HG02571 (cell line): Measurements from ENCODE around the gene MMP17.

Experiments used
- ATAC-seq: cut with Tn5 transposase; IDR thresholded peaks from one replicate; pipeline ENCODE4 v1.9.1; 2021; ENCODE audit warnings: mild to moderate bottlenecking, moderate library complexity; ENCODE audit not compliant: unreplicated experiment

MMP17 gene

DNA sequence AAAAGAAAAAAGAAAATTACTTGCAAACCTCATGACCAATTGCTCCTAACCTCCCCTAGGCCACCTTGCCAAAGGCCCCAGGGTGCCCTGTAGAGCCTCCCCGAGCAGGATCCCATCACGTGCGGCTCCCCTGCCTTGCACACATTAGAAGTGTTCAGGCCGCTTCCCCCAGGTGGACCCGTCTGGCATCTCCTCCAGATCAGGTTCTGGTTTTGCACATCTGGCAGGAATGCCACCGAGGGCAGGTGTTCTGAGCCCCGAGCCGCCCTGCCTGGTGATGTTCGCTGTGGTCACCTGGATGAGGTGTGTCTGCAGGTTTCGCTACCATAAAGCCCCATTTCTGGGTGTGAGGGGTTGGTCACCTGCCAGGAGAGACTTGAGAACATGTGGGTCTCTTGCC is 19.3 kb downstream of the MMP17 start:
- ATAC-seq = no peak

GRCh38 chr12:131848753-131849152 is 20.6 kb downstream of the MMP17 start:
- ATAC-seq = no peak

- no peak for ATAC-seq
Measured at GRCh38 chr12:131849700-131850553, 21.7 kb downstream of the MMP17 start.

DNA sequence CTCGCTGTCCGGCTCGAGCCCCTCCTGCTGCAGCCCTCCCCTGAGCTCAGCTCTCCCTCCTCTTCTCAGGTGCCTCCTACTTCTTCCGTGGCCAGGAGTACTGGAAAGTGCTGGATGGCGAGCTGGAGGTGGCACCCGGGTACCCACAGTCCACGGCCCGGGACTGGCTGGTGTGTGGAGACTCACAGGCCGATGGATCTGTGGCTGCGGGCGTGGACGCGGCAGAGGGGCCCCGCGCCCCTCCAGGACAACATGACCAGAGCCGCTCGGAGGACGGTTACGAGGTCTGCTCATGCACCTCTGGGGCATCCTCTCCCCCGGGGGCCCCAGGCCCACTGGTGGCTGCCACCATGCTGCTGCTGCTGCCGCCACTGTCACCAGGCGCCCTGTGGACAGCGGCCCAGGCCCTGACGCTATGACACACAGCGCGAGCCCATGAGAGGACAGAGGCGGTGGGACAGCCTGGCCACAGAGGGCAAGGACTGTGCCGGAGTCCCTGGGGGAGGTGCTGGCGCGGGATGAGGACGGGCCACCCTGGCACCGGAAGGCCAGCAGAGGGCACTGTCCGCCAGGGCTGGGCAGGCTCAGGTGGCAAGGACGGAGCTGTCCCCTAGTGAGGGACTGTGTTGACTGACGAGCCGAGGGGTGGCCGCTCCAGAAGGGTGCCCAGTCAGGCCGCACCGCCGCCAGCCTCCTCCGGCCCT is 22.8 kb downstream of the MMP17 start:
- ATAC-seq = no peak

GRCh38 chr12:131851741-131852550 is 23.8 kb downstream of the MMP17 start:
- ATAC-seq = no peak

GRCh38 chr12:131852551-131853299 is 24.5 kb downstream of the MMP17 start:
- ATAC-seq = no peak

- ATAC-seq = no peak
Measured at GRCh38 chr12:131853832-131854797, 25.9 kb downstream of the MMP17 start.

DNA sequence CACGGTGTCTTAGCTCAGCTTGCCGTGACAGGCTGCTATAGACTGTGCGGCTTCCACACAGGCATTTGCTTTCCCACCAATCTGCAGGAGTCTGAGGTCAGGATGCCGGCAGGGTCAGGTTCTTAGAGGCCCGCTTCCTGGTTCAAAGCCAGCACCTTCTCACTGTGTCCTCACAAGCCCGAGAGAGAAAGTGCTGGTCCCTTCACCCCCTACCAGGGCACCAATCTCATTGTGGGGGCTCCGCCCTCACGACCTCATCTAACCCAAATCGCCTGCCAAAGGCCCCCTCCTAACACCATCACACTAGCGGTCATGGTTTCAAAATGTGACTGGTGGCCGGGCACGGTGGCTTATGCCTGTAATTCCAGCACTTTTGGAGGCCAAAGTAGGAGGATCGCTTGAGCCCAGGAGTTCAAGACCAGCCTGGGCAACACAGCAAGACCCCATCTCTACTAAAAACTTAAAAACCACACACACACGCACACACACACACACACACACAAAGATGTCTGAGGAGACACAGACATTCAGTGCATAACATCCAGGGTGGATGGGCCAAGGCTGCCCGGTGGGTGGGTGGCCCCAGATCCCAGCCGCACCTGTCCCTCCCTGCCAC is 26.8 kb downstream of the MMP17 start:
- ATAC-seq = no peak

DNA sequence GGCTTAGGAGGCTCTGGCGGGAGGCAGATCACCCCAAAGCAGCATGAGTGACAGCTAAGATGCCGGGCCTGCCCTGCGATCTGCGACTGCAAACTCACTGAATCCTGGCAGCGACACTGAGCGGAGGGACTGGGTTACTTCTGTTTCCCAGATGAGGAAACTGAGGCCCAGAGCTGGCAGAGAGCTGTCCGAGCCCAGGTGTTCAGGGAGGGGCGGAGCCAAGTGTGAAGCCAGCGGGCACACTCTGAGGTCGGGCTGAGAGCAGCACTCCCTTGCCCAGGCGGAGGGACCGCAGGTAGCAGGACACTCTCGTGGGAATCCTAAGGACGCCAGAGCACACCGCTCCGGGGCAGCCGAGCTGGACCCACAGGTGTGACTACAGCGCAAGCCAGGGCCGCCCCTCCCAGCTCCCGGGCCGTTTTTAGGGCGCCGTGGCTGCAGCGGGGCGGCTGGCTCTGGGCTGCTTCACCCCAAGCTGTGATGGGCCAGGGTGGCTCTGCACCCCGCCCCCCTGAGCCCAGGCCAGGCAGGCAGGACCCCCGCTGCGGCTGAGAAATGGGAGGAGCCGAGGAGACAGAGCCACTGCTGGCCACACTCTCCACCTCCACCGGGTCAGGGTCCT is 27.4 kb downstream of the MMP17 start:
- ATAC-seq = no peak

DNA sequence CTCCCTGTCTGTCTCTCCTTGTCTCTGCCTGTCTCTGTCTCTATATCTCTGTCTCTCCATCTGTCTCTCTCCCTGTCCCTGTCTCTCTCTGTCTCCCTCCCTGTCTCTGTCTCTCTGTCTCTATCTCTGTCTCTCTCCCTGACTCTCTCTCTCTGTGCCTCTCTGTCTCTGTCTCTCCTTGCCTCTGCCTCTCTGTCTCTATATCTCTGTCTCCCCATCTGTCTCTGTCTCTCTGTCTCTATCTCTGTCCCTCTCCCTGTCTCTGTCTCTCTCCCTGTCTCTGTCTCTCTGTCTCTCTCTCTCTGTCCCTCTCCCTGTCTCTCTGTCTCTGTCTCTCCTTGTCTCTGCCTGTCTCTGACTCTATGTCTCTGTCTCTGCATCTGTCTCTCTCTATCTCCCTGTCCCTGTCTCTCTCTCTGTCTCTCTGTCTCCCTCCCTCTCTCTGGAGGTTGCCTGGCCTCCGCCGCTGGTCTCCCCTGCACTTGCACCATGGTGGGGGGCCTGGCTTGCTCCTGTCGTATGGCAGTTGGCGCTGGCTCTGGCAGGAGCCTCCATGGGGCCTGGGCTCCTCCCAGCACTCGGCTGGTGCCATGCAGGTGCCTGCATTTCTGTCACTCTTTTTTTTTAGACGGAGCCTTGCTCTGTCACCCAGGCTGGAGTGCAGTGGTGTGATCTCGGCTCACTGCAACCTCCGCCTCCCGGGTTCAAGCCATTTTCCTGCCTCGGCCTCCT is 28.3 kb downstream of the MMP17 start:
- ATAC-seq = no peak

DNA sequence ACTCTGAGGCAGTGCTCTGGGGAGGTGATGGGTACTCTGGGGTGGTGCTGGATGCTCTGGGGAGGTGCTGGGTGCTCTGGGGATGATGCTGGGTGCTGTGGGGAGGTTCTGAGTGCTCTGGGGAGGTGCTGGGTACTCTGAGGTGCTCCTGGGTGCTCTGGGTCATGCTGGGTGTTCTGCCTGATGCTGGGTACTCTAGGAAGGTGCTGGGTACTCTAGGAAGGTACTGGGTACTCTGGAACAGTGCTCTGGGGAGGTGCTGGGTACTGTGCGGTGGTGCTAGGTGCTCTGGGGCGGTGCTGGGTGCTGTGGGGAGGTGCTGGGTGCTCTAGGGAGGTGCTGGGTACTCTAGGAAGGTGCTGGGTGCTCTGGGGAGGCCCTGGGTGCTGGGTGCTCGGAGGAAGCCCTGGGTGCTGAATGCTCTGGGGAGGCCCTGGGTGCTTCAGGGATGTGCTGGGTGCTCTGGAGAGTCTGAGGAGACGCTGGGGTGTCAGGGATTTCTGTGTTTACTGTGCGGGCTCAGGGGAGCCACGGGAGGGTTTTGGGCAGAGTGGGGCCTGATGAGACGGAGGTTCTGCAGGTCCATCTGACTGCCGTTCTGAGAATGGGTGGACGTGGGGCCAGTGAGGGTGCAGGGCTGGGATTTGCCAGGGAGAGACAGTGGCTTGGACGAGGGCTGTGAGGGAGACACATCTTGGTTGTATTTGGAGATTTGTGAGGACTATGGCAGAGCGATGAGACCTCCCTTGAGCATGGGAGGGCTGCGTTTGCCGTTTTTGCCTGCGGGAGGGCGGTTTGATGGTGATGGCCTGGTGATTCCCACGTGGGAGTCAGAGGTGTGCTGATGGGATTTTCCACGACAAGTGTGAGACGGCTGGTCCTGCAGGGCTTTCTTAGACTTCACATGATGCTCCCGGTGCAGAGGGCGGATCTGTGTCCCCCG is 30.0 kb downstream of the MMP17 start:
- no peak for ATAC-seq

DNA sequence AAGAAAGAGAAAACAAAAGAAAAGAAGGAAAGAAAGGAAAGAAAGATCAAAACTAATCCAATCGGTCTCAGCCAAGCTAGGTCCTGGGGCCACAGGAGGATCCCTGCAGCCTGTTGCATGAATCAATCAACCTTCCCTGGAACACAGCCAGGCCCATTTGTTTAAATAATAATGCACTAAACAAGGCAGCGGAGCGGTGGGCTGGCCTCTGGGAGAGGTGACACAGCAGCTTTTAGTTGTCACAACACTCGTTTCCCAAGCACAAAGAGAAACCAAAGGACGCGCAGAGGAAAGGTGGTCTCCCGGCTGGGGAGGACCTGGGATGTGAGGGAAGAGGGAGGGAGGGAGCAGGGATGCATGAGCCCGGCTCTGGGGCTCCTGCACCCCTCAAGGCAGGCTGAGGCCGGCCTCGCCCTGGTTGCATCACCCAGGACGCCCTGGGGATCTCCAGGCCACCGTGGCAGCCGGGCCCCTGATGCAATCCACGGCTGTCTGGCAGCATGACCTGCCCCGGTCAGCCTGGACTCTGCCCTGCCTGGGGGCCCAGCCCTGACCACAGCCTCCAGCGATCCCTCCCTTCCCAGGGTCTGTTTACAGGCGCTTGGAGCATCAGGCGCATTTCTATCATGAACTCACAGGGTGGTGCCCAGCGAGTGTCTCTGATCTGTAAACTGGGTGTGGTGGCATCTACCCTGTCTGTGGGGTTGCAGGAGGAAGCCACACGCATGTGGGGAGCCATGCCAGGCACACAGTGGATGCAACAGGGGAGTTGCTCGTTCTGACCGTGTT is 32.5 kb downstream of the MMP17 start:
- ATAC-seq = no peak

- no peak for ATAC-seq
Measured at GRCh38 chr12:131861261-131862083, 33.3 kb downstream of the MMP17 start.

DNA sequence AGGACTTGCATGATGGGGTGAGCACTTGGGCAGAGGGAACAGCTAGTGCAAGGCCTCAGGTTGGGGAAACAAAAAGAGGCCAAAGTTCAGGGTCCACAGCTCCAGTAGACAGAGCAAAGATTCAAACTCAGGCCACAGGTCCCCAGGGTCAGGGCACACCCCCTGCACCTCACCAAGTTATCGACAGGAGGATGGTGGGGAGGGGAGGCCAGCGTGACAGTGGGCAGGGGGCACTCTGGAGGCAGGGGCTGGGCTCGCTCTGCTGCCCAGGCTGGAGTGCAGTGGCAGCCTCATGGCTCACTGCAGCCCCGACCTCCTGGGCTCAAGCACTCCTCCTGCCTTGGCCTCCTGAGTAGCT is 33.9 kb downstream of the MMP17 start:
- ATAC-seq = no peak

DNA sequence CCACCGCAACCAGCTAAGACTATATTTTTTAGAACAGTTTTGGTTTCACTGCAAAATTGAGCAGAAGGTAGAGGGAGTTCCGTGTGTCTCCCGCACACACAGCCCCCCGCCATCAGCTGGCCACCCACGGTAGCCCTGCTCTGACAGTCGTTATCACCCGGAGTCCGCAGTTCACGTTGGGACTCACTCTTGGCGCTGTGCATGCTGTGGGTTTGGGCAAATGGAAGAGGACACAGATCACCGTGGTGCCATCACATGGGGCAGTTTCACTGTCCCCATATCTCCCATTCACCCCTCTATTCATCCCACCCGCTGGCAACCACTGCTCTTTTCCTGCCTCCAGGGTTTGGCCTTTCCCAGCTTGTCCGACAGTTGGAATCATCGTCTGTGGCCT is 34.4 kb downstream of the MMP17 start:
- ATAC-seq = no peak
